Mesendoderm (in vitro differentiated cells): ENCODE measurements around the gene AIG1.

Source experiments
- DNase-seq: peaks from one replicate; pipeline ENCODE4 v3.0.0; 2013
- H2AK5ac ChIP-seq: 2 replicates; pipeline ENCODE4 v1.6.1; 2013; ENCODE audit warnings: low read length, inconsistent platforms
- H2BK120ac ChIP-seq: 2 replicates; pipeline ENCODE4 v1.6.1; 2013; ENCODE audit warnings: low read depth, mild to moderate bottlenecking, low read length, moderate library complexity, mixed read lengths
- H2BK15ac ChIP-seq: replicated peaks from 2 replicates; pipeline ENCODE4 v1.6.1; 2013; ENCODE audit warnings: low read depth, mild to moderate bottlenecking, moderate library complexity
- H2BK5ac ChIP-seq: 2 replicates; pipeline ENCODE4 v1.6.1; 2013; ENCODE audit warnings: low read length, inconsistent platforms
- H3K18ac ChIP-seq: 2 replicates; pipeline ENCODE4 v1.6.1; 2013; ENCODE audit warnings: mild to moderate bottlenecking, low read length, mixed read lengths
- H3K23ac ChIP-seq: one replicate; pipeline ENCODE4 v1.6.1; 2013; ENCODE audit warnings: low read length
- H3K27ac ChIP-seq: 2 replicates; pipeline ENCODE4 v1.5.1; 2013; ENCODE audit warnings: low read depth, mild to moderate bottlenecking, inconsistent platforms, low read length, moderate library complexity
- H3K27me3 ChIP-seq: 2 replicates; pipeline ENCODE4 v1.6.1; 2013; ENCODE audit warnings: low read length, control low read depth, mild to moderate bottlenecking, inconsistent platforms; ENCODE audit not compliant: insufficient read depth, poor library complexity
- H3K36me3 ChIP-seq: 2 replicates; pipeline ENCODE4 v1.6.1; 2013; ENCODE audit warnings: low read length, inconsistent platforms; ENCODE audit not compliant: control insufficient read depth, insufficient read depth
- H3K4ac ChIP-seq: one replicate; pipeline ENCODE4 v1.6.1; 2013; ENCODE audit warnings: low read depth, mild to moderate bottlenecking, low read length, moderate library complexity
- H3K4me1 ChIP-seq: 2 replicates; pipeline ENCODE4 v1.6.1; 2013; ENCODE audit warnings: low read depth, low read length, inconsistent platforms; ENCODE audit not compliant: control insufficient read depth
- H3K4me2 ChIP-seq: 2 replicates; pipeline ENCODE4 v1.6.1; 2013; ENCODE audit warnings: low read length
- H3K4me3 ChIP-seq: 2 replicates; pipeline ENCODE4 v1.5.1; 2013; ENCODE audit warnings: mild to moderate bottlenecking, low read length
- H3K56ac ChIP-seq: one replicate; pipeline ENCODE4 v1.6.1; 2013; ENCODE audit warnings: low read length
- H3K79me1 ChIP-seq: 2 replicates; pipeline ENCODE4 v1.6.1; 2013; ENCODE audit warnings: low read length, inconsistent platforms
- H3K79me2 ChIP-seq: 2 replicates; pipeline ENCODE4 v1.6.1; 2013; ENCODE audit warnings: mild to moderate bottlenecking, low read length; ENCODE audit not compliant: control insufficient read depth, insufficient read depth
- H3K9ac ChIP-seq: 2 replicates; pipeline ENCODE4 v1.6.1; 2013; ENCODE audit warnings: low read length, inconsistent platforms
- H4K5ac ChIP-seq: one replicate; pipeline ENCODE4 v1.6.1; 2013; ENCODE audit warnings: low read length
- H4K8ac ChIP-seq: one replicate; pipeline ENCODE4 v1.6.1; 2013; ENCODE audit warnings: low read depth, mild to moderate bottlenecking, control low read depth, low read length, moderate library complexity
- WGBS: extraction: QIAGEN DNeasy Blood & Tissue Kit; methylation state at CpG from one replicate; pipeline ENCODE4 v1.1.7; 2013; ENCODE audit warnings: low lambda C conversion rate, missing lambda C conversion rate; ENCODE audit not compliant: insufficient coverage; ENCODE audit errors: extremely low coverage; 5-methylcytosine and 5-hydroxymethylcytosine counted together

AIG1 gene

DNA sequence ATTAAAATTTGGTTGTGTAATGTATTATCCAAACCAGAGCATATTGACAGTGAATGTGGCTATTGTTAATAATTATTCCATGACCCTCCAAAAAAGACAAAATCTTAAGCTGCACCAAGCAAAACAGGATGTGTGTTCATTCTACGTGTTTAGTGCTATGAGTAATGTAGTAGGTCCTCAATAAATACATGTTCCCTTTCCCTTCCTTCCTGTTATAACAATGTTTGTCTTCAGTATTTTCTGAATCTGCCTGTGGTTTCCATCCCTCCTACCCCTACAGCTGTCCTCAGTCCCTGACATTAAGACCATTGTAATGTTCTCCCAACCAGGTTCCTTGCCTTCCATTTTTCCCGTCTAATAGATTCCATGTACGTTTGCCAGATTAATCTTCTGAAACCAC, 163.8 kb downstream of the AIG1 start:
- no CpG with 5 or more reads among the region's 3 CpGs for WGBS
- Histone ChIP-seq H3K18ac (no peak overlapping the region), H2BK5ac (no peak overlapping the region), H3K79me1 (no peaks in the 10 kb centered on the region), H3K4me2 (no peak overlapping the region), H4K8ac (no peak overlapping the region), H3K27ac (no peak overlapping the region), H3K4me1 (no peaks in the 10 kb centered on the region), H4K5ac (no peak overlapping the region), H3K23ac (no peak overlapping the region), H3K4ac (no peak overlapping the region), H2BK15ac (no peak overlapping the region), H3K36me3 (no peaks in the 10 kb centered on the region), H3K27me3 (no peaks in the 10 kb centered on the region), H3K4me3 (no peak overlapping the region), H3K9ac (no peak overlapping the region), H2BK120ac (no peak overlapping the region), H3K56ac (no peak overlapping the region), H2AK5ac (no peak overlapping the region), H3K79me2 (no peaks in the 10 kb centered on the region)
- DNase-seq, result no peak

- WGBS, result no CpG with 5 or more reads among the region's 2 CpGs
- no peak for DNase-seq
- Histone ChIP-seq H3K27ac (no peak overlapping the region), H3K4me3 (no peak overlapping the region), H3K23ac (no peak overlapping the region), H2BK120ac (no peak overlapping the region), H3K27me3 (no peaks in the 10 kb centered on the region), H3K4ac (no peak overlapping the region), H2BK5ac (no peak overlapping the region), H3K4me1 (no peaks in the 10 kb centered on the region), H4K5ac (no peak overlapping the region), H3K36me3 (no peaks in the 10 kb centered on the region), H3K4me2 (no peak overlapping the region), H3K79me2 (no peaks in the 10 kb centered on the region), H3K79me1 (no peaks in the 10 kb centered on the region), H2BK15ac (no peak overlapping the region), H3K18ac (no peak overlapping the region), H3K56ac (no peak overlapping the region), H4K8ac (no peak overlapping the region), H3K9ac (no peak overlapping the region), H2AK5ac (no peak overlapping the region)
Measured at GRCh38 chr6:143225929-143226328, 165.2 kb downstream of the AIG1 start.

DNA sequence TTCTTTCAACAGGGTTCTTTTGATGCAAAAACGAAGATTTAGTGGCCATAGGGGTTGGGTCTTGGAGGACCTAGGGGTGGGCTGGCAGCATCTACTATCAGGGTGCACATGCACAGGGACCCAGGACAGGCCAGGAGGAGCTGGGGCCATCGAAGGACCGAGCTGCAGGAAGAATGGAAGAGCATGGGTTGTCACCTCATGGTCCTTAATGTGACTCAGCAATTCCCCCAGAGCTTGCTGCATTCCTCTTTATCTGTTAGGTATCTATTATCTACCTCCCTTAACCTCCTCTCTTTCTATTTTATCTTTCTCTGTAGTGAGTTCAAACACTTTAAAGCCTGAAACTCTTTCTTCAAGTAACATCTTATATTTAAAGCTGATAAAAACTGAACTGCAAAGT, 167.0 kb downstream of the AIG1 start:
- Histone ChIP-seq H3K18ac (no peak overlapping the region), H3K23ac (no peak overlapping the region), H3K79me1 (no peaks in the 10 kb centered on the region), H3K27ac (no peak overlapping the region), H2BK120ac (no peak overlapping the region), H4K5ac (no peak overlapping the region), H3K4ac (no peak overlapping the region), H3K4me3 (no peak overlapping the region), H2AK5ac (no peak overlapping the region), H4K8ac (no peak overlapping the region), H2BK15ac (no peak overlapping the region), H3K27me3 (no peaks in the 10 kb centered on the region), H2BK5ac (no peak overlapping the region), H3K79me2 (no peaks in the 10 kb centered on the region), H3K4me1 (no peaks in the 10 kb centered on the region), H3K36me3 (no peaks in the 10 kb centered on the region), H3K4me2 (no peak overlapping the region), H3K9ac (no peak overlapping the region), H3K56ac (no peak overlapping the region)
- no CpG with 5 or more reads among the region's 3 CpGs for WGBS
- DNase-seq, result peak; percentile 43

GRCh38 chr6:143229400-143229799, 168.7 kb downstream of the AIG1 start:
- Histone ChIP-seq H3K27ac (no peak overlapping the region), H3K4me2 (no peak overlapping the region), H2BK5ac (no peak overlapping the region), H3K56ac (no peak overlapping the region), H2BK15ac (no peak overlapping the region), H3K27me3 (no peaks in the 10 kb centered on the region), H3K4me3 (no peak overlapping the region), H2BK120ac (no peak overlapping the region), H2AK5ac (no peak overlapping the region), H3K4ac (no peak overlapping the region), H4K5ac (no peak overlapping the region), H3K9ac (no peak overlapping the region), H3K79me1 (no peaks in the 10 kb centered on the region), H3K36me3 (no peaks in the 10 kb centered on the region), H3K18ac (no peak overlapping the region), H3K79me2 (no peaks in the 10 kb centered on the region), H3K4me1 (no peaks in the 10 kb centered on the region), H3K23ac (no peak overlapping the region), H4K8ac (no peak overlapping the region)
- DNase-seq, result no peak
- no CpG with 5 or more reads among the region's 1 CpG for WGBS

- Histone ChIP-seq H2AK5ac (no peak overlapping the region), H3K23ac (no peak overlapping the region), H3K27me3 (no peaks in the 10 kb centered on the region), H3K27ac (no peak overlapping the region), H3K4me3 (no peak overlapping the region), H4K5ac (no peak overlapping the region), H3K36me3 (no peaks in the 10 kb centered on the region), H2BK120ac (no peak overlapping the region), H3K4me2 (no peak overlapping the region), H3K18ac (no peak overlapping the region), H4K8ac (no peak overlapping the region), H3K9ac (no peak overlapping the region), H3K56ac (no peak overlapping the region), H2BK15ac (no peak overlapping the region), H3K79me1 (no peaks in the 10 kb centered on the region), H3K4ac (no peak overlapping the region), H2BK5ac (no peak overlapping the region), H3K4me1 (no peaks in the 10 kb centered on the region), H3K79me2 (no peaks in the 10 kb centered on the region)
- no CpG with 5 or more reads among the region's 4 CpGs for WGBS
- DNase-seq, result peak; percentile 59
Measured at GRCh38 chr6:143232849-143233248, 172.2 kb downstream of the AIG1 start.

- Histone ChIP-seq H3K23ac (no peak overlapping the region), H2BK5ac (no peak overlapping the region), H2AK5ac (no peak overlapping the region), H4K5ac (no peak overlapping the region), H3K27ac (no peak overlapping the region), H3K36me3 (no peaks in the 10 kb centered on the region), H3K4me1 (no peaks in the 10 kb centered on the region), H3K79me2 (no peaks in the 10 kb centered on the region), H2BK120ac (no peak overlapping the region), H4K8ac (no peak overlapping the region), H3K9ac (no peak overlapping the region), H3K4me2 (no peak overlapping the region), H3K27me3 (no peaks in the 10 kb centered on the region), H3K4ac (no peak overlapping the region), H3K18ac (no peak overlapping the region), H3K4me3 (no peak overlapping the region), H2BK15ac (no peak overlapping the region), H3K79me1 (no peaks in the 10 kb centered on the region), H3K56ac (no peak overlapping the region)
- WGBS, result no CpG with 5 or more reads among the region's 8 CpGs
- peak; percentile 19 for DNase-seq
Measured at GRCh38 chr6:143233554-143234285, 173.0 kb downstream of the AIG1 start.
